Neutrophil (primary cell): ENCODE results near the gene PEMT.

Source experiments
- H3K27ac ChIP-seq: fragments of 200-600 bp; sonication (generic); 2 replicates; pipeline ENCODE4 v1.5.1; 2016; ENCODE audit warnings: mild to moderate bottlenecking, moderate library complexity
- H3K27me3 ChIP-seq: fragments of 200-600 bp; sonication (generic); 2 replicates; pipeline ENCODE4 v1.6.0; 2016; ENCODE audit warnings: mild to moderate bottlenecking
- H3K36me3 ChIP-seq: fragments of 200-600 bp; sonication (generic); 2 replicates; pipeline ENCODE4 v1.5.1; 2017
- H3K4me1 ChIP-seq, 2 experiments: fragments of 200-600 bp in 1 of 2; sonication (generic) in 1 of 2; 1 replicate in 1 of 2; 2 replicates in 1 of 2; pipeline versions ENCODE4 v1.5.1 to v1.6.1; 2013 to 2016; ENCODE audit warnings: low read depth in 1 of 2, low read length in 1 of 2, mild to moderate bottlenecking in 1 of 2, moderate library complexity in 1 of 2; ENCODE audit not compliant: control insufficient read depth in 1 of 2, insufficient read depth in 1 of 2
- H3K4me3 ChIP-seq, 2 experiments: fragments of 200-600 bp in 1 of 2; sonication (generic) in 1 of 2; 1 replicate in 1 of 2; 2 replicates in 1 of 2; pipeline ENCODE4 v1.5.1; 2013 to 2016; ENCODE audit warnings: low read depth in 1 of 2, low read length in 1 of 2, mild to moderate bottlenecking in 1 of 2, moderate library complexity in 1 of 2
- H3K9me3 ChIP-seq: fragments of 200-600 bp; sonication (generic); 2 replicates; pipeline ENCODE4 v1.5.1; 2016
- TF ChIP-seq, protein P1 (sequence below): fragments of 200-600 bp; sonication (generic); IDR thresholded peaks from 2 replicates; pipeline ENCODE4 v1.5.1; 2016; ENCODE audit warnings: antibody characterized with exemption

The PEMT gene

DNA sequence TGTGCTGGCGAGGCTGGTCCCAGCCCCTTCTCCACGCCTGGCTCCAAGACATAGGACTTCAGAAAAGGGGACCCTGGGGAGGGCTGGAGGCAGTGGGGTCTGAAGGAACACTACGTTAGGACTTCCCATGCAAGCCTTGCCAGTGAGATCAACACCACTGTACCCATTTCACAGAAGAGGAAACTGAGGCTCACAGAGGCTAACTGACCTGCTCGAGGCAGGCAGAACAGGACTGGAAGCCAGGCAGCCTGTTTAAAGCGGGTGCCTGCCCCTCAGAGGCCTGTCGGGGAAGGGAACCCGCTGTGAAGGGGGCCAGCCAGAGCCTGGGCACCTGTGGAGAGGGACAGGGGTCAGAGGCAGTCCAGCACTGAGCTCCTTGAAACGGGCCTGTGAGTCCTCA is 32.3 kb downstream of the PEMT start:
- no peaks in the 10 kb centered on the region for H3K9me3 ChIP-seq
- TF ChIP-seq, protein P1, sequence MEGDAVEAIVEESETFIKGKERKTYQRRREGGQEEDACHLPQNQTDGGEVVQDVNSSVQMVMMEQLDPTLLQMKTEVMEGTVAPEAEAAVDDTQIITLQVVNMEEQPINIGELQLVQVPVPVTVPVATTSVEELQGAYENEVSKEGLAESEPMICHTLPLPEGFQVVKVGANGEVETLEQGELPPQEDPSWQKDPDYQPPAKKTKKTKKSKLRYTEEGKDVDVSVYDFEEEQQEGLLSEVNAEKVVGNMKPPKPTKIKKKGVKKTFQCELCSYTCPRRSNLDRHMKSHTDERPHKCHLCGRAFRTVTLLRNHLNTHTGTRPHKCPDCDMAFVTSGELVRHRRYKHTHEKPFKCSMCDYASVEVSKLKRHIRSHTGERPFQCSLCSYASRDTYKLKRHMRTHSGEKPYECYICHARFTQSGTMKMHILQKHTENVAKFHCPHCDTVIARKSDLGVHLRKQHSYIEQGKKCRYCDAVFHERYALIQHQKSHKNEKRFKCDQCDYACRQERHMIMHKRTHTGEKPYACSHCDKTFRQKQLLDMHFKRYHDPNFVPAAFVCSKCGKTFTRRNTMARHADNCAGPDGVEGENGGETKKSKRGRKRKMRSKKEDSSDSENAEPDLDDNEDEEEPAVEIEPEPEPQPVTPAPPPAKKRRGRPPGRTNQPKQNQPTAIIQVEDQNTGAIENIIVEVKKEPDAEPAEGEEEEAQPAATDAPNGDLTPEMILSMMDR, result no peak
- no peaks in the 10 kb centered on the region for H3K27me3 ChIP-seq
- H3K4me1 ChIP-seq, result no peaks in the 10 kb centered on the region
- H3K36me3 ChIP-seq, result no peaks in the 10 kb centered on the region
- H3K4me3 ChIP-seq, result no peak overlapping the region
- H3K27ac ChIP-seq, result no peak overlapping the region

DNA sequence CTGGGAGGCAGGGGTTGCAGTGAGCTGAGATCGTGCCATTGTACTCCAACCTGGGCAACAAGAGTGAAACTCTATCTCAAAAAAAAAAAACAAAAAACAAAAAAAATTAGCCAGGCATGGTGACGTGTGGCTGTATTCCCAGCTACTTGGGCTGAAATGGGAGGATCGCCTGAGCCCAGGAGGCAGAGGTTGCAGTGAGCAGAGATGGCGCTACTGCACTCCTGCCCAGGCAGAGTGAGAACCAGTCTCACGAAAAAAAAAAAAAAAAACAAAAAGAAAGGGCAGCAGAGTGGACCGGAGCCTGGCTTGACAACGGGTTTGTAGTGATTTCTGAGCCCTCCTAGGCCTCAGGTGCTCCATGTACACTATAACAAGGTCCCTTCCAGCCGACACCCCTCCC is 33.1 kb downstream of the PEMT start:
- Histone ChIP-seq H3K4me3 (no peak overlapping the region), H3K27me3 (no peaks in the 10 kb centered on the region), H3K4me1 (no peaks in the 10 kb centered on the region), H3K9me3 (no peaks in the 10 kb centered on the region), H3K36me3 (no peaks in the 10 kb centered on the region), H3K27ac (no peak overlapping the region)
- TF ChIP-seq, protein P1, result no peak

DNA sequence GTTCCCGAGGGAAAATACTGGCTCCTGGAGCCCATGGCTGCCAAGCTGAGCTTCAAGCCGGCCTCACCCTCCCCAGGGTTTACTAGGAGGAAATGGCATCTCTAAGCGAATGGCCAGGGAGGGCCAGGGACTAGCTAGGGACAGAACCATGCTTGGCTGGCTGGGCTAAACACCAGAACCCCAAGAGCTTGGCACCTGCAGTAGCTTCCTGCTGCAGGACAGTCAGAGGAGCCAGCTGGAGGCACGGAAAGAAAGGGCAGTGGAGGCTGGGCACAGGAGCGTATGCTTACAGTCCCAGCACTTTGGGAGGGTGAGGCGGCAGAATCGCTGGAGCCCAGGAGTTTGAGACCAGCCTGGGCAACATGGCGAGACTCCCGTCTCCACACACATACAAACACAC is 33.7 kb downstream of the PEMT start:
- Histone ChIP-seq H3K27ac (no peak overlapping the region), H3K4me3 (no peak overlapping the region), H3K9me3 (no peaks in the 10 kb centered on the region), H3K36me3 (no peaks in the 10 kb centered on the region), H3K27me3 (no peaks in the 10 kb centered on the region), H3K4me1 (no peaks in the 10 kb centered on the region)
- TF ChIP-seq, protein P1, result no peak

DNA sequence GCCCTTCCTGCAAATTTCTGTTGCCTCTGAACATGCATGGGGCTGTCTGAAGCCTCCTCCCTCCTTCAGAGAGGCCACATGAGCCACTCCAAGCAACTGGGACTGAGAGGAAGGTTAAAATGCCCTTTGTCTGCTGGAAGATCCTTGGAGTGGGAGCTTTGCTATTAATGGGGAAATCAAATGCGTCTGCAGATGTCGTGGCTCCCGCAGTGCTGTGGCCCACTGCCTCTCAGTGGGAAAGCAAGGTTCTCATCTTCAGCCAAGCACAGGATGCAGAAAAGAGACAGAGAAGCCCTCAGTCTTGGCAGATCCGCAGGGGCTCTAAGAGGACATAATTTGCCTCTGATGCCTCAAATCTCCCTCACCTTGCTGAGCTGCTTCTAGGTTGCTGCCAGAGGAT is 34.8 kb downstream of the PEMT start:
- no peaks in the 10 kb centered on the region for H3K27me3 ChIP-seq
- H3K4me3 ChIP-seq, result no peak overlapping the region
- TF ChIP-seq, protein P1, result no peak
- no peaks in the 10 kb centered on the region for H3K9me3 ChIP-seq
- H3K27ac ChIP-seq, result no peak overlapping the region
- H3K36me3 ChIP-seq, result no peaks in the 10 kb centered on the region
- H3K4me1 ChIP-seq, result no peaks in the 10 kb centered on the region

DNA sequence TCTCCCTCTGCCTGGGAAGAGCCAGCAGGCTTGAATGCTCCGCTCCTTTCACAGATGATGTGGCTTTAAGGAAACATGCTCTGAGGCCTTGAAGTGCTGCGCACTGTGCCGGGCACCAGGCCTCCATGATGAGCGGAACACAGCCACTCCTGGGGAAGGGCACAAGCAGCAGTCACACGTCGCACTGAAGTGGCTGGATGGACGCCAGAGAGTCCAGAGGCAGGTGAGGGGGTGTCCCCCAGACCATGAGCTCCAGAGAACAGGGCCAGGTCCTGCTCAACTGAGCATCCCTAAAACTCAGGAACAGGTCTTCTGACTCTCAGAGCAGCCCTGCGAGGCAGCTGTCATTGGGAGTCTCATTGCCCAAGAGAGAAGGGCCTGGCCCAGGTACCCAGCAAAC is 35.6 kb downstream of the PEMT start:
- no peaks in the 10 kb centered on the region for H3K36me3 ChIP-seq
- TF ChIP-seq, protein P1, result no peak
- no peaks in the 10 kb centered on the region for H3K4me1 ChIP-seq
- no peaks in the 10 kb centered on the region for H3K9me3 ChIP-seq
- no peaks in the 10 kb centered on the region for H3K27me3 ChIP-seq
- H3K27ac ChIP-seq, result no peak overlapping the region
- H3K4me3 ChIP-seq, result no peak overlapping the region

DNA sequence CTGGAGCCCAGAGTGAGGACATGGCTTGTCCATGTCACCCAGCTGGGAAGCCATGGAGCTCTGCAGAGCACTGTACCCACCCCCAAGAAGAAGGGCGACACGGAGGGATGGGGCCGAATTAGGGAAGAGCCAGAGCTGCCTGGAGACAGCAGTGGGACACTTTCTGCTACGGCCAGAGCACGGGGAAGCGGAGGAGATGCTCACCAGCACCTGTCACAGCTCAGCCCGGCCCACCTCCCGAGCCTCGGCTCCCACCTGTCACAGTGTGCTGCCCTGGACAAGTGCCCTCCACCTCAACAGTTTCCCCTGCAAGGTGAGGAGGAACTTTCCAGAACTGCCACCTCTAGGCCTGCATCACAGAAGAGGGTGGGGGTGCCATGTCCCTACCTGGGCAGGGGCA is 36.4 kb downstream of the PEMT start:
- TF ChIP-seq, protein P1, result no peak
- Histone ChIP-seq H3K4me1 (no peaks in the 10 kb centered on the region), H3K36me3 (no peaks in the 10 kb centered on the region), H3K9me3 (no peaks in the 10 kb centered on the region), H3K27me3 (no peaks in the 10 kb centered on the region), H3K27ac (no peak overlapping the region), H3K4me3 (no peak overlapping the region)
